Urinary bladder (tissue), 2 donors: ENCODE results near the gene FRG2B. TPM values are rescaled to one million over a fixed set of nuclear protein-coding genes. Genes with fewer than 3 reads are reported as not detected.

Experiments
- polyA plus RNA-seq: library from polyadenylated mRNA; stranded (reverse); fragments of 200-250 nt; gene quantifications from one replicate; pipeline ENCODE4 v1.2.3, GENCODE V29; 2013
- total RNA-seq: library from RNA; depleted of rRNA; stranded (reverse); fragments of >200 nt; gene quantifications from one replicate; pipeline ENCODE4 v1.2.3, GENCODE V29; 2014
- donor health status: healthy.

The FRG2B gene
- total and polyA plus RNA-seq, 2 donors = not detected

Other genes starting within 250 kb of the FRG2B start
- 4.3 TPM for gene PAOX, start 247.5 kb downstream of the FRG2B start, total RNA-seq
- gene PAOX, start 247.5 kb downstream of the FRG2B start, polyA plus RNA-seq = 8.9 TPM
- gene MTG1, start 232.6 kb downstream of the FRG2B start, total RNA-seq = 32.0 TPM
- gene MTG1, start 232.6 kb downstream of the FRG2B start, polyA plus RNA-seq = 34.5 TPM
- 0.74 TPM for gene SPRN, start 202.2 kb downstream of the FRG2B start, total RNA-seq
- 0.19 TPM for gene SPRN, start 202.2 kb downstream of the FRG2B start, polyA plus RNA-seq
- gene SCART1, start 172.8 kb downstream of the FRG2B start, total RNA-seq = 3.3 TPM
- 0.86 TPM for gene SCART1, start 172.8 kb downstream of the FRG2B start, polyA plus RNA-seq
- gene CYP2E1, start 99.4 kb downstream of the FRG2B start, total RNA-seq = 1.1 TPM
- gene CYP2E1, start 99.4 kb downstream of the FRG2B start, polyA plus RNA-seq = 3.6 TPM
- not detected for gene SYCE1, start 61.2 kb downstream of the FRG2B start, total RNA-seq
- not detected for gene SYCE1, start 61.2 kb downstream of the FRG2B start, polyA plus RNA-seq